Ovary (tissue), 3 donors: ENCODE data around the gene PEX5.
"Not testable (repeated sequence)": the region's sequence is repeated elsewhere in the genome, so short reads cannot be mapped to it uniquely, and the experiment has no call there.

Experiments used
- CTCF ChIP-seq, 3 donors: fragments of 450-650 bp in 2 of 3; fragments of 200-600 bp in 1 of 3; IDR thresholded peaks; one replicate each; pipeline versions ENCODE4 v1.5.1 to v1.8.0; 2016 to 2022; ENCODE audit warnings: antibody characterized with exemption in 3 of 3, mild to moderate bottlenecking in 1 of 3
- POLR2A ChIP-seq: fragments of 450-650 bp; IDR thresholded peaks from one replicate; pipeline ENCODE4 v1.6.1; 2017; ENCODE audit warnings: antibody characterized with exemption, mild to moderate bottlenecking, moderate library complexity
- donor health status: DM: no; HTN: no; CAD: no.

GRCh38 chr12:7186058-7186457 is 3.4 kb upstream of the PEX5 start:
- TF ChIP-seq CTCF (IDR thresholded peaks at IDR 0.05); POLR2A: not testable (repeated sequence)
